Keratinocyte (primary cell): ENCODE measurements around the gene TRPM3.

Source experiments
- CTCF ChIP-seq, 3 experiments: IDR thresholded peaks in 1 of 3; conservative IDR thresholded peaks in 1 of 3; optimal IDR thresholded peaks in 1 of 3; 2 replicates in 2 of 3; 3 replicates in 1 of 3; pipeline versions ENCODE3 to v1.5.1; 2011; ENCODE audit warnings: low read length in 3 of 3, mild to moderate bottlenecking in 3 of 3, moderate library complexity in 2 of 3, control low read depth in 1 of 3, inconsistent platforms in 1 of 3; ENCODE audit not compliant: insufficient read depth in 2 of 3; ENCODE audit errors: extremely low read depth in 1 of 3
- EZH2 ChIP-seq: IDR thresholded peaks from one replicate; pipeline ENCODE4 v1.6.1; 2012; ENCODE audit warnings: inconsistent platforms, mild to moderate bottlenecking, low read length, moderate library complexity

- TF ChIP-seq CTCF (optimal IDR thresholded peaks at IDR 0.05 in 1 of 3, IDR thresholded peaks at IDR 0.05 in 1 of 3, conservative IDR thresholded peaks at IDR 0.05 in 1 of 3; ENCODE audit: extremely low read depth in 1 of 3, insufficient read depth in 2 of 3, low read length in 3 of 3) (no peak), EZH2 (no peak)
Measured at GRCh38 chr9:70921136-70921535, 200.3 kb downstream of the TRPM3 start.
